Activated T-cell treated with anti-CD3 and anti-CD28 coated beads, Interleukin-2, amount 50 U/mL, for 4 hours (primary cell): ENCODE results near the gene JAG2. TPM values are rescaled to one million over a fixed set of nuclear protein-coding genes. Genes with fewer than 3 reads are reported as not detected.

Experiments used
- ATAC-seq, 2 donors: fragments of 200-7000 bp; cut with Tn5 transposase; one replicate each; pipeline ENCODE4 v1.10.0; 2021
- DNase-seq: peaks from one replicate; pipeline ENCODE4 v3.0.0-alpha.2; 2020
- H3K27me3 Mint-ChIP-seq: one replicate; pipeline ENCODE4 v1.8.0; 2021; ENCODE audit warnings: low read depth, mixed read lengths
- H3K36me3 Mint-ChIP-seq: one replicate; pipeline ENCODE4 v1.8.0; 2022; ENCODE audit warnings: mixed read lengths; ENCODE audit not compliant: insufficient read depth
- H3K4me1 Mint-ChIP-seq: one replicate; pipeline ENCODE4 v1.8.0; 2021; ENCODE audit warnings: low read depth, mixed read lengths
- H3K4me3 Mint-ChIP-seq: one replicate; pipeline ENCODE4 v1.8.0; 2021; ENCODE audit warnings: mild to moderate bottlenecking, moderate library complexity, mixed read lengths
- H3K9me3 Mint-ChIP-seq: one replicate; pipeline ENCODE4 v1.8.0; 2021; ENCODE audit warnings: mixed read lengths
- total RNA-seq, 3 donors: library from RNA; stranded (reverse); gene quantifications; one replicate each; pipeline ENCODE4 v1.2.1, GENCODE V29; 2021

The JAG2 gene
- total RNA-seq, 3 donors from 2014 or later = 2.9 to 5.4 (median 5.2) TPM

- Mint-ChIP-seq H3K36me3 (no peaks in the 10 kb centered on the region), H3K4me3 (peak overlapping the region; percentile 79), H3K9me3 (no peaks in the 10 kb centered on the region), H3K4me1 (peaks cover 13% of the 10 kb centered on the region), H3K27me3 (no peaks in the 10 kb centered on the region)
- DNase-seq (no peak), ATAC-seq (no peak)
Observed at GRCh38 chr14:105092171-105093037, 76.2 kb downstream of the JAG2 start.

- no peak overlapping the region for H3K4me3 Mint-ChIP-seq
- H3K36me3 Mint-ChIP-seq = no peaks in the 10 kb centered on the region
- no peaks in the 10 kb centered on the region for H3K27me3 Mint-ChIP-seq
- no peaks in the 10 kb centered on the region for H3K9me3 Mint-ChIP-seq
- peaks cover 16% of the 10 kb centered on the region for H3K4me1 Mint-ChIP-seq
- no peak for DNase-seq
- ATAC-seq = no peak
Observed at GRCh38 chr14:105091517-105092170, 76.9 kb downstream of the JAG2 start.

GRCh38 chr14:105091054-105091516 lies 77.5 kb downstream of the JAG2 start:
- Mint-ChIP-seq H3K4me1 (peaks cover 18% of the 10 kb centered on the region), H3K27me3 (no peaks in the 10 kb centered on the region), H3K9me3 (no peaks in the 10 kb centered on the region), H3K36me3 (no peaks in the 10 kb centered on the region), H3K4me3 (no peak overlapping the region)
- DNase-seq = no peak
- ATAC-seq = no peak

Other genes with a start within 250 kb of the JAG2 start
- under 1 TPM in 1 of 3 donors, not detected in 2; 0.08 TPM for gene PLD4, start 243.9 kb downstream of the JAG2 start, total RNA-seq
- under 1 TPM; under 0.01 to 0.08 (median 0.05) TPM for gene AHNAK2, start 190.4 kb downstream of the JAG2 start, total RNA-seq
- 1 to 10 TPM; 2.9 to 3.8 (median 3.3) TPM for gene CLBA1, start 183.0 kb downstream of the JAG2 start, total RNA-seq
- gene CDCA4, start 147.7 kb downstream of the JAG2 start, total RNA-seq = 10 to 100 TPM; 55.1 to 72.2 (median 58.3) TPM
- gene GPR132, start 103.3 kb downstream of the JAG2 start, total RNA-seq = 10 to 100 TPM; 14.6 to 18.4 (median 16.8) TPM
- gene NUDT14, start 12.5 kb upstream of the JAG2 start, total RNA-seq = 1 to 10 TPM; 5.2 to 7.0 (median 5.7) TPM
- 10 to 100 TPM; 29.4 to 33.9 (median 33.0) TPM for gene BTBD6, start 79.8 kb upstream of the JAG2 start, total RNA-seq
- 10 to 100 TPM; 33.5 to 36.4 (median 35.4) TPM for gene BRF1, start 132.2 kb upstream of the JAG2 start, total RNA-seq
- 10 to 100 TPM; 23.1 to 27.2 (median 24.8) TPM for gene PACS2, start 146.0 kb upstream of the JAG2 start, total RNA-seq
- gene TEX22, start 229.8 kb upstream of the JAG2 start, total RNA-seq = 1 to 10 TPM in 2 of 3 donors, under 1 TPM in 1; 0.71 to 1.7 (median 1.2) TPM